OCI-LY3 (cell line): ENCODE results near the gene KRTAP10-8.

Experiments used
- EZH2phosphoT487 ChIP-seq: fragments of 200-600 bp; shearing (Covaris generic); IDR thresholded peaks from 2 replicates; pipeline ENCODE4 v1.6.1; 2018; ENCODE audit warnings: antibody characterized with exemption, mixed run types, low read depth
- TF ChIP-seq, protein P1 (sequence below): fragments of 200-600, 300-600 bp; sonication (generic); IDR thresholded peaks from 2 replicates; pipeline ENCODE4 v1.5.1; 2014; ENCODE audit warnings: antibody characterized with exemption, low read length, low read depth

DNA sequence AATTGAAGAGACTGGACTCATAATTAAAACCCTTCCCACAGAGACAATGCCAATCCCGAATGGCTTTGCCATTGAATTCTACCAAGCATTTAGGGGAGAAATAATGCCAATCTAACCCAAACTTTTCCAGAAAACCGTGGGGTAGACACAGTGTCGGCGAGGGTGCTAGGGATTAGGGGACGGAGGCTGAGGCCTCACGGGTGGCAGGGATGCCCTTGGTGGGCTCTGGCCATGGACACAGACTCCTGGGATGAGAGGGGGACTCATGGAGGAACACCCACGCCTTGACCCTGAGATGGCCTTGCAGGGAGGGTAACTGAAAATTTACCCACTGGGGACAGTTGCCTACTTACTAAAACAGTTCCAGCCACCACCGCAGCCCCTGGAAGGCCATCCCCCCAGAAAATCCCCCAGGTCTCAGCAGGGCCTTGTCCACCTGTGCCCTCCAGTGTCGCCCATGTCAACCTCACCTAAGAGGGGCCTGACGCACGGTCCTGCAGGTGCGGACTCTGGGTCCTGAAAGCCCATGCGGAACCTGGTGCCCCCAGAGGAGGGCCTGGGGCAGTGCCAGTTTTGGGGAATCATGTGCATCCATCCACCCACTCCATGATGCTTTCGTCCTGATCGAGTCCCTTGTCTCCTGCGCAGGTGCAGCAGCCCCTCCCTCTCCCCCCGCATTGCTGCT, 33.4 kb upstream of the KRTAP10-8 start:
- TF ChIP-seq, protein P1, sequence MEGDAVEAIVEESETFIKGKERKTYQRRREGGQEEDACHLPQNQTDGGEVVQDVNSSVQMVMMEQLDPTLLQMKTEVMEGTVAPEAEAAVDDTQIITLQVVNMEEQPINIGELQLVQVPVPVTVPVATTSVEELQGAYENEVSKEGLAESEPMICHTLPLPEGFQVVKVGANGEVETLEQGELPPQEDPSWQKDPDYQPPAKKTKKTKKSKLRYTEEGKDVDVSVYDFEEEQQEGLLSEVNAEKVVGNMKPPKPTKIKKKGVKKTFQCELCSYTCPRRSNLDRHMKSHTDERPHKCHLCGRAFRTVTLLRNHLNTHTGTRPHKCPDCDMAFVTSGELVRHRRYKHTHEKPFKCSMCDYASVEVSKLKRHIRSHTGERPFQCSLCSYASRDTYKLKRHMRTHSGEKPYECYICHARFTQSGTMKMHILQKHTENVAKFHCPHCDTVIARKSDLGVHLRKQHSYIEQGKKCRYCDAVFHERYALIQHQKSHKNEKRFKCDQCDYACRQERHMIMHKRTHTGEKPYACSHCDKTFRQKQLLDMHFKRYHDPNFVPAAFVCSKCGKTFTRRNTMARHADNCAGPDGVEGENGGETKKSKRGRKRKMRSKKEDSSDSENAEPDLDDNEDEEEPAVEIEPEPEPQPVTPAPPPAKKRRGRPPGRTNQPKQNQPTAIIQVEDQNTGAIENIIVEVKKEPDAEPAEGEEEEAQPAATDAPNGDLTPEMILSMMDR, result no peak
- TF ChIP-seq EZH2phosphoT487, result no peak
